DMS 273 (cell line): ENCODE data around the gene KRT35.
"Not testable (repeated sequence)": the region's sequence is repeated elsewhere in the genome, so short reads cannot be mapped to it uniquely, and the experiment has no call there.

Experiments
- DNase-seq: peaks from one replicate; lab custom pipeline; 2025; ENCODE audit not compliant: unreplicated experiment; lab: John Stamatoyannopoulos, UW

KRT35 gene

DNA sequence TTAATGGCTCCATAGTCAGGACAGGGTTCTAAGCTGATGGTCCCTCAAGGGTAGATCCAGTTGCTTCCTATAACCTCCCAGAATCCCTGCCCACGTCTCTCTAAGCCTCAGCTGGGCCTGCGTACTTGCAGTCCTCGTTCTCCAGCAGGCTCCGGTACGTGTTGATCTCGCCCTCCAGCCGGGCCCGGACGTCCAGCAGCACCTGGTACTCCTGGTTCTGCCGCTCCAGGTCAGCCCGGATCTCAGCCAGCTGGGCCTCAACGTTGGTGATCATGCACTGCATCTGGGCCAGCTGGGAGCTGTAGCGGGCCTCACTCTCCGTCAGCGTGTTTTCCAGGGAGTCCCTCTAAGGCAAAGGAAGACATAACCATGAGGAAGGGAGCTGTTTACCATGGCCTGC lies 18.2 kb downstream of the KRT35 start:
- DNase-seq, result no peak

DNA sequence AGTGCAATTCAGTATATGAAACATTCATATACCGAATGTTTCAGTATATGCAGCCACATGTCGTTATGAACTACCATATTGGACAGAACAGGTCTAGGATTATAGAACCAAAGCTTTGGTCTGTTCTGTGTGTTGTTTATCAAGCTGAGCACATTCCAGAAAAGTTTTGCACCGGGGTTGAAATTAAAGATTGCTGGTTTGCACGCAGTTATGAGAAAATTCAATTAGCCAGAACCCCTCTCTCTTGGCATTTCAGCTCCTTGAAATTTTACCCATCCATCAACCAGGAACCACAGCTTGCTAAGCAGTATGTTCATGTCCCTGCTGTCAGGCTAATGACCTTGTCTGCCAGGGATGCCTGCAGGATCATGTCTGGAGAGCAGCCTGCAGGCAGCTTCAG lies 23.3 kb downstream of the KRT35 start:
- no peak for DNase-seq

DNA sequence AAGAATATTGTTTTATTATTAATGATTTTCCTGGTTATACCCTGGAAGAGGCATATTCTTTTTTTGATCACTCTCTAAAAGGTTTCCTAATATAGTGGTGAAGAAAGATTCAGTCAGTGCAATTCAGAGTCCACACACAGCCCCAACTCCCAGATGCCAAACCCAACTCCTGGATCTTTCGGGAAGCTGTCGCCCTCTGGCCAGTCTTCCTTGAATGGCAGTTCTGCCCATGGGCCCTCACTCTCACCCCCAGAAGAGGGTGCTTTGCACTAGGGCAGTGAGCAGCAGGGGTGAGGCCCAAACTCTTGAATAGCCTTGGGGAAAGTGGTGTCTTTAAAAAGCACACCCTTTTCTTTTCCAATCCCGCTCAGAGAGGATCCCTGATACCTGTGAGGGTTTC lies 24.7 kb downstream of the KRT35 start:
- DNase-seq, result peak; percentile 28

DNA sequence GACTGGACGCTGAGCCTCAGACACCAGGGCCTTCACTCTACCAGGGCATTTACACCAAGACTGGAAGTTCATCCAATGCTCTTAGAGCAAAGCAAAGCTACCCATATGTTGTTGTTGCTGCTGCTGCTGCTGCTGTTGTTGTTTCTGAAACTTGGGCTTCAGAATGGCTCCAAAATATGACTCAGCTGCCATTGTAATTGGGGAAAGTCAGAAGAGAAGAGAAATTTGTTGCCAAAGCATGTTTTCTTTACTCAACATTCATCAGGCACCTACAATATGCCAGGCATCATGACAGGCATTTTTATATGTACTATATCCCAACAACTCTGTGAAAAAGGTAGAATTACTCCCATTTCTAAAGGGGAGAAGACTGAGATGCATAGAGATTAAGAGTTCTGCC lies 25.7 kb downstream of the KRT35 start:
- DNase-seq, result no peak

DNA sequence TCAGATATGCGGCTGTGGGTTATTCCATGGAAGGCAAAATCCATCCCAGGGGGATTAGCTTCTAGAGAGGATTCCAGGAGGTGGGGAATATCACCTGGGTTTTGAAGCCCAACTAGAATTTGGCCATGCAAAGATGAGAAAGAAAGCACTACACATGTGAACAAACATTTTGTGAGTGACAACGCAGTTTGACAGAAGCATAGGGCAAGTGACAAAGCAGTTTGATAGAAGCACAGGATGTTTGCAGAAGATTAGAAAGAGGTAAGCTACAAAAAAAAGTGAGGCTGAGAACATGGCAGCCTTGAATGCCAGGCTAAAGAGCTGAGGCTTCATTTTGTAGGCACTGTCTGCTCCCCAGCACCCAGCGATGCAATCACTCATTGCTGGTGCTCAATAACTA lies 27.9 kb downstream of the KRT35 start:
- DNase-seq, result no peak

DNA sequence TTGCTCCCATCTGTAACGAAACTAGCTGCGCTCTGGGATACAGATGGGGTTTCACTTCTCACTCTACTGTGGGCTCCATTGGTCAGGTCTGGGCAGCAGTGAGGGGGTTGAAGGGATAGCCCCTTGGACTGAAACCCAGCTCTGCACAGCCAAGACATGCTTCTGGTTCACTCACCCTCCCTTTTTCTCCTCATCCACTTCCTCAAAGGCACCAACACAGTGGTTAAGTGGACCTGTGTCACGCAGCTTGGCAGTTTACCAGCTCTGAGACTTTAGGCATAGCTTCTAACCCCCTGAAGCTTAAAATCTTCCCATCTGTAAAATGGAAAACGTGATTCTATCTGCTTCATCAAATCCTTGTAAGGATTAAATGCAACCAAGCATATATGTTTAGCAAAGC lies 28.7 kb downstream of the KRT35 start:
- DNase-seq, result no peak

DNA sequence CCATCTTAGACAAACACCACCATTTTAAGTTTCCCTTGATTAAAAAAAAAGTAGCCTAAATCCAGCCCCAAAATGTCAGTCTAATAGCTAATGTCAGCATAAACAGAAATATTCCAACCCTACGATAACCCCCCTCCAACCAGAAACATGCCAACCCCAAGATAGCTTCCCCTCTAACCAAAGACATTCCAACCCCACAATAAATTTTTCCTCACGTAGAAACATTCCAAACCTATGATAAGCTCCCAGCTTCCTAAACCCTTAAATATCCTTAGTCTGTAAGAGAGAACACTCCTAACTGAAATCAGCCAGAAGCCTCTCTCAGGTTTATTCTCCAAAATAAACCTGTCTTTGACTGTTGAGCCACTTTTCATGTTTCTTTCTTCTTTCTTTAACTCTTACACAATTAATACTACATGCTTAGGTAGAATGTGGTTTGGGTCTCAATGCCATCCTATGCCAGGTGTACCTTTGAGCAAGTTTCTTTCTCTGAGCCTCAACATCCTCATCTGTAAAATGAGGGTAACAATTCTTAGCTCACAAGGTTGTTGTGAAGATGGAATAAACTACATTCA lies 29.7 kb downstream of the KRT35 start:
- no peak for DNase-seq

DNA sequence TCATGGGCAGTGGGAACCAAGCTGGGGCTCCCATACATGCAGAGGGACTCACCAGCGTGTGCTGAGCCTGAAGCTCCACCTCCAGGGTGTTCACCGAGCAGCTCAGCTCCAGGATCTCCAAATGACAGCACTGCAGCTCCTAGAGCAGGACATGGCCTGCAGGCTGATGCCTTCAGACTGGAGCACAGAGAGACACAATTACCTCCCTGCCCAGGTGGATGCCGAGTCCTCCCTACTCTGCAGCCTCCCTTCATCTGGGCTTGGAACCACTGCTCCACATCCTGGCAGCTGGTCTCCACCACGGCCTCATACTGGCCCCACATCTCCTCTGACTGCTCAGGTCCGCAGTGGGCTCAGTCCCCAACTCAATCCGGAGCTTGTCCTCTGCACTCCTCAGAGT lies 31.9 kb downstream of the KRT35 start:
- no peak for DNase-seq

DNA sequence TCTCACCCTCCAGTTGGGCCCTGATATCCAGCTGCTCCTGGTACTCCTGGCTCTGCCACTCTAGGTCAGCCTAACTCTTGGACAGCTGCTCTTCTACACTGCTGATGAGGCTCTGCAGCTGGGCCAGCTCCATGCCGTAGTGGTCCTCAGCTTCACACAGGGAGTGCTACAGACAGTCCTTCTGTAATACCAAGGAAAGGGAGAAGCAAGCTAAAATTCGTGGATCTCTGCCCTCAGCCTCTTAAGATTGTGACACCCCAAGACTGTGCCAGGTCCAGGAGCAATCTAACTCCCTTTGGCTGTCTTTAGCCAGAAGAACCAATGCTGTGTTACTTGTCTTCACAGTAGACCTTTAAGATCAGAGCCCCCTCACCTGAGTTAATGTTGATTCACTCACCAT lies 32.4 kb downstream of the KRT35 start:
- no peak for DNase-seq

DNA sequence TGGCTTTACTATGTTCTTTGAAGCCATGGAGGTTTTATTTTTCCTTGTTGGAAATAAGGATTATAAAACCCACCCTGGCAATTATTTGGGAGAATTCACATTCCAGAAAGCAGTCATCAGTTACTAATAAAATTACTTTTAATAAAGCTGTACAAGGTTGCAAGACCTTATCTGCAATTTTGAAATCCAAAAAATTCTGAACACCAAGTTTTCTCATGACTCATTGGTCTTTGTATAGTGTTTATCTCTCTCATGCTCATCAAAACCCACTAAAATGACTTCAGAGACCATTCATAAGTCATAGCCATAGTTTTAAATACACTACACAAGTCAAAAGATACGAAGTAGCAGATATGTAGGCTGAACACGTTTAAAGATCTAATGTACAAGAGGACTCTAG lies 34.1 kb downstream of the KRT35 start:
- no peak for DNase-seq

DNA sequence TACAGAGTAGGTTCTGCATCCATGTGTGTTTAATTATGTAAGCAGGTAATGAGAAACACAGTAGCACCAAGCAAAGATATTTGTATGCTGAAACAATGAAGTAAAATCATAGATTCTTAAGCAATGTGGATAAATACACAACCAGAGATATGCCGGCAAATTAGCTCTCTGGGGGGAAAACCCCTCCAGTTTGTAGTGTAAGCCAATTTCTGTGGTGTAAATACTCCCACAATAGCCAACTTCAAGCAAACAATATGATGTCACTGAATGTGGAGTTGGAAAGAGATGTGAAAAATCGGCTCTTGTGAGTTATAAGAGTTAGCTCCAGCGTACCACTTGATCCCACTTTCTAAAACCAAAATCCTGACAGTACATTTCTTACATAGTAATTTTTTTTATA lies 36.3 kb downstream of the KRT35 start:
- no peak for DNase-seq

DNA sequence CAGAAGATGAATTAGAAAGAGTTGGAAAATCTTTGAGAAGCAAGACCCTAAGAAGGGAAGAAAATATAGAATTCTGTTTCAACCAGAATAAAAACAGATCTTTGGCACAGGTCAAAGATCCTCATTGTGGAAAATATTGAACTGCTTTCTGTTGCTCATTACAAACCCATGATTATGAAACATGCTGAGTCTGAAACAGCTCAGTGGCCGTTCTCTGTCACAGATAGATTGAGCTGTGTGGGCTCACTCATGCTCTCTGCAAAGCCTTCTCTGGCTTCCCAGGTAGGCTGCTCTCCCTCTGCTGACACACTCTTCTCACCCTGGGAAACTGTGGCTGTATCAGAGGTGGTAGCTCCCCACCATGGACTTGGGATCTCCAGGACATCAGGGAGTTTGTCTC lies 36.8 kb downstream of the KRT35 start:
- no peak for DNase-seq

DNA sequence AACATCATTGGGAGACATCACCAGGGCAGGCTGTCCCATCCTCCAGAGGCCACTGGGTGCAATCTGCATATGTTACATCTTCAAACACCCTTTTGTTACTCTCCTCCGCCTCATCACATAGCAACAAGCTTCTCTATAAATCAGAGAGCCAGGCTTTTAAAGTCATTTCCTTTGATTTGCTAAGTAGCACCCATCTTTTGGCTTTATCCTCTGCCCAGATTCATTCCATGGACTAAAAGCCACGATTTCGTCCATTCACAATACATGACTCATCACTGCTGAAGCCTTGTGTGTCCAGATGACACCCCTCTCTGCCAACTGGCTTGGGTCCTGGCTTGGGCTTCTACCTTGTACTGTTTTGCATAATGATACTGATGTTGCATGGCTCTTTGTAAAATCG lies 38.2 kb downstream of the KRT35 start:
- DNase-seq, result no peak

DNA sequence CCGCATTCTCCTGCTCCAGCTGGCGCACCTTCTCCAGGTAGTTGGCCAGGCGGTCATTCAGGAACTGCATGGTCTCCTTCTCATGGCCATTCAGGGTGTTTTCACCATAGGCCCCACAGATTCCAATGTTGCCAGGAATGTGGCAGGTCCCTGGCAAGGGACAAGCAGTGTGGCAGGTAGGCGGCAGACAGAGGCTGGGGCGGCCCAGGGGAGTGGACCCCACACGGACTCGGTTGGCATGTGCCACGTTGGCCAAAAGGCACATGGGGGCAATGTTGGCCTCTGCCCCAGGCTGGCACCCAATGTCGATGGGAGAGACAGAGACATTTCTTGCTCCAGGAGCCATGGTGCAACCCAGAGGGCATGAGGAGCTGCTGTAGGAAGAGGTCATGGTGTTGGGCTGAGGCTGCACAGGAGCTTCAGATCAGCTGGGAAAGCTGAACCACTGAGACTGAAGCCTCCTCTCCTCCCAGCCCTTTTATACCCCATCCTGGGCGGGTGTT lies 40.4 kb downstream of the KRT35 start, which contains the start of gene KRT38:
TSS of gene KRT38 (minus strand) at position 453 of the 503 bp plus-strand sequence. CDS start at position 391, 62 bp downstream.
- DNase-seq, result no peak

DNA sequence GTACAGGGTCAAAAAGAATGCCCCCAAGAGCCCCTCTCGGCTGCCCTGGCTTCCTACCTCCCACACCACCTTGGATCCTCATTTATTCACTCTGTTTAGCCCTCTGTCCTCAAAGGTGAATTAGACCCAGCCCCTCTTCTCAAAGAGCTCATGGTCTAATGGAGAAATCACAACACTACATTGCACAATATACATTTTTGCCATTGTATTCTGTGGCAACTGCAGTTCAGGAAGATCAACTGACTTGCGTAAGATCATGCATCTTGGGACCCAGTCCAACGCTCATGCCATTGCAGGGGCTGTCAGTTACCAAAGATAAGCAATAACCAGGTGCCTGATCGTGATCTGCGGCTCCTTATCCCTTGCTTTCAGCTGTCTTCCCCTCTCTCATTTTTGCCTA lies 41.6 kb downstream of the KRT35 start:
- no peak for DNase-seq

DNA sequence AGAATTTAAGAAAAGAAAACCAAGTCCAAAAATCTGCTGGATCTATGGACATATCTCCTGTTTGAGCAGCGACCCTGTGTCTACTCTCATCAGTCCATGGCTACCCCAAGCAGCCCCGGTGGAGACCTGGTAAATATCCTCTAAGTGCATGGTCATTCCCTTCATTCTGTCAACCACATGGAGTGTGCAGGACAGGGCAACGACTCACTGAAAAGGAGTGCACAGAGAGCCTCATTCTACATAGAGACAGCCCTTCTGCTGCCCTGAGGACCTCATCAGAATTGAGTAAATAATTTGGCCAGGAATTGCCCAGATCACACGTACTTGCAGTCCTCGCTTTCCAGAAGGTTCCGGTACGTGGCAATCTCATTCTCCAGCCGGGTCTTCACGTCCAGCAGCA lies 43.2 kb downstream of the KRT35 start:
- DNase-seq, result no peak

DNA sequence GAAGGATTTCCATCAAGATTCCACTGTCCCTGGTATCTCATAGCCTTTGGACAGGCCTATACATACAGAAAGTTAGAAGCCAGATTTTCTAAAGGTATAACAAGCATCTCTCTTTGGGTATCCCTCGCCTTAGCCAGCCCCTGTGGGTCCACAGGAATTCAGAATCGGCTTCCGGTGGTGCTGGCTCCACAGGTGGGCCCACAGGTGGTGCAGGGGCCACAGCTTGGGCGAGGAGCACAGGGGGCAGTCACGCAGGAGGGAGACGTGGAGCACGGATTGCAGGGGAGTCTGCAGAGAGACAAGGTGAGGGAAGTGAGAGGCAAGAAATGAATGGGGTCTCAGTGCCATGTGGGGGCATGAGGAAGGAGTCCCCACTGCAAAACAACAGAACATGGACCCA lies 43.7 kb downstream of the KRT35 start:
- no peak for DNase-seq

DNA sequence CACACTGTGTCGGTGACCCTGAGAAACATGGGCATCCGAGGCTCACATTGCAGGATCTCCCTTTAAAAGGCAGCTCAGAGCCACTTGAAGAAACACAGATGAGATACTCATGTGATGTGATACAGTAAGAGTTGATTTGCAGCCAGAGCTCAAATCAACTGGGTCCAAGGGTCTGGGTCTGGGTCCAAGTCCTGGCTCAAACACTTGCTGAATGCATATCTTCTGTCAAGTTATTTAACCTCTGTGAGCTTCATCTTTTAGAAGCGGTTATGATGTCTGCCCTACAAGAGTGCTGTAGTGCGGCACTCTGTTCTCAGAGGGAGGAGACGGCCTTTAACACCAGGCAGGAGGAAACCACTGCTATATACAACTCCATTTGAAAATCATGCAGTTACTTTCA lies 46.5 kb downstream of the KRT35 start:
- no peak for DNase-seq

DNA sequence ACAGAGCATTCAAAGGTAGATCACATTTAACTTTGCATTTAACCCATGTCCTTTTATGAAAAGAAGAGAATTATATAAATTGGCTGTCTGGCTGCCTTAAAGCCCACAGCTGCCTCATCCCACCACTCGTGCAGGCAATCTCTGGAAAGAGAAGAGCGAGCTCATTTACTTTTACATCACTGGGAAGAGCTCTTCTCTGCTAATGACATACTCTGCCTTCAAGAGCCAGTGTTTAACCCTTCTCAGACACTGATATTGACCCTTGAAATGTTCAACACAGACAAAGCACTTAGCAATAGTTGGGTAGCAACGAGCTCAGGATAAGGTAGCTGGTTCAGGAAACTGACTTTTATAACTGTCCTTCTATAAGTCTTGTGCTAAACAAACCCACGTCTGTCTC lies 46.9 kb downstream of the KRT35 start:
- DNase-seq, result no peak

DNA sequence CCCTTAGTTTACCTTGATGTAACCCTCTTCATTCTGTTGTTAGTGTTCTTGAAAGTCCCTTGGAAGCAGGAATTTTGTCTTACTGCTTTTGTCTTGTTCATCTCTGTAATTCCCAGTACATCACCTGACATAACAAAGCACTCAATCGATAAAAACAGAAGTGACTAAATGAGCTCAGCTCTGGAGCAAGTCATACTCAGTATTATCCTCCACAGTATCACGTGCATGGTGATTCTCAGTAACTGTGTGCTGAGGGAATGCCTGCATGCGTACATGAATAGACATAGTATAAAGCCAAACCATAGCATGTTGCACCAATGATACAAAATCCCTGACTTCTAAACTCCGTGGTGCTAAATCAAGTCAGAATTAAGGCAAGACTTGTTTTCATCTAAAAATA lies 47.4 kb downstream of the KRT35 start:
- no peak for DNase-seq

DNA sequence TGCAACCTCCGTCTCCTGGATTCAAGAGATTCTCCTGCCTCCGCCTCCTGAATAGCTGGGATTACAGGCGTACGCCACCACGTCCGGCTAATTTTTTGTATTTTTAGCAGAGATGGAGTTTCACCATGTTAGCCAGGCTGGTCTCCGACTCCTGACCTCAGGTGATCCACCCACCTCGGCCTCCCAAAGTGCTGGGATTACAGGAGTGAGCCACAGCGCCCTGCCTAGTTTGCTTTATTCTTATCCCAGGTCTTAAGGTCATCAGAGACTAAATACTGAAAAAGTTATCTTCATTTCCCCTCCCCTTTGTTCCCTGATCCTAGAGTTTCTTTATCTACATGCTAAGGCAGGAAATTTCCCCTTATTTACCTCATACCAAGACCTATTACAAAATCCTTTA lies 50.6 kb downstream of the KRT35 start:
- not testable (repeated sequence) for DNase-seq

DNA sequence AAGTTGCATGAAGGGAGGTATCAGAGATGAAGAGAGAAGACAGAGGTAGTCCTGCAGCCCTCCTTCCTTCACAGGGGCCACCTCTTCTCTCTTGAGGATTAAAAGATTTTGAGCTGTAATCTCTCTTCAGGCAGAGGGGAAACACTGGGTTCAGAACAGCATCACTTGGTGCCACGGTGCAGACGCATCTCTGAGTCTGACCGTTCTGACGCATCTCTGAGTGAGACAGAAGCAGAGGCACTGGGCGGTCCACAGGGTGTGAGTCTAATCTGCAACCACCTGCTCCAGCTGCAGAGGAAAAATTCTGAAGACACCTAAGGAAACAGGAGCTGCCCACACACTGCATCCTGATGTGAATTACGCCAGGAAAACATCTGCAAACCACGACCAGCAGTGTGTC lies 51.3 kb downstream of the KRT35 start:
- DNase-seq, result no peak

DNA sequence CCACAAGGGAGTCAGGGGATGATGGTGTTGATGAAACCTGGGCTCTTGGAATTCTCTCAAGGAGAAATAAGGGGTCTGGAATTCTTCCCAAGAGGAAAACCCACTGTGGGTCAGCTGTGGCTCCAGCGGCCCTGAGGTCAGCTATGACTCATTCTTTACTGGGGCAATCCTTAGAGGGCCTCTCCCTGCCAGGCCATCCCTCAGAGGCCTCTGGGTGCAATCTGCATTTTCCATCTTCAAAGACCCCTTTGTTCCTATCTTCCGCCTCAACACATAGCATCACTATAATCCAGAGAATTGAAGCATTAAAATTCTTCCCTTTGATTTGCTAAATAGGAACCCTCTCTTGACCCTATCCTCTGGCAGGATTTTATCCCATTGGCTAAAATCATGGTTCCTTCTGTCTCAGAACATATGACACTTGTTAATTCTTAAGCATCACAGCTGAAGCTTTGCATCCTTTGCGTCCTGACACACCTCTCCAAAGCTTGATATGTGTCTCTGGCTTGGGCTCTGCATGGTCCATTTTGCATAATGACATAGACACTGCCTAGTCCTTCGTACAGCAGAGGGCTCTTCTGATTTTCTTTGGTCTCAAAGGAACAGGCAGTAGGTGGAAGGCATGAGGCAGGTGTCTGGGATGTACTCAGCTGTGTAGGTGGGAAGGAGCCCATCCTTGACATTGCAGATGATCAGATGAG lies 52.2 kb downstream of the KRT35 start:
- no peak for DNase-seq
